Heart right ventricle (tissue), 16 donors: ENCODE results near the gene PDPN. TPM values are rescaled to one million over a fixed set of nuclear protein-coding genes. Genes with fewer than 3 reads are reported as not detected.

Experiments
- ATAC-seq, 8 donors: fragments of 200-7000 bp; cut with Tn5 transposase; one replicate each; pipeline ENCODE4 v1.9.1; 2020; ENCODE audit warnings: mild to moderate bottlenecking in 8 of 8, moderate library complexity in 8 of 8, moderate number of reproducible peaks in 1 of 8
- DNase-seq, 2 donors: peaks; one replicate each; pipeline ENCODE4 v3.0.0-alpha.2; 2020
- H3K27ac ChIP-seq, 10 donors: fragments of 200-600 bp; sonication (generic) in 2 of 10; one replicate each; pipeline versions ENCODE4 v1.5.0 to v1.8.0; 2020 to 2022; ENCODE audit warnings: mild to moderate bottlenecking in 3 of 10
- H3K27me3 ChIP-seq, 7 donors: fragments of 200-600 bp; one replicate each; pipeline ENCODE4 v1.8.0; 2021 to 2022; ENCODE audit warnings: mild to moderate bottlenecking in 2 of 7
- H3K36me3 ChIP-seq, 9 donors: fragments of 200-600 bp; sonication (generic) in 1 of 9; one replicate each; pipeline versions ENCODE4 v1.5.0 to v1.8.0; 2020 to 2022; ENCODE audit warnings: mild to moderate bottlenecking in 2 of 9
- H3K4me1 ChIP-seq, 9 donors: fragments of 200-600 bp; sonication (generic) in 1 of 9; one replicate each; pipeline versions ENCODE4 v1.5.0 to v1.8.0; 2020 to 2022; ENCODE audit warnings: mild to moderate bottlenecking in 4 of 9
- H3K4me3 ChIP-seq, 10 donors: fragments of 200-600 bp; sonication (generic) in 2 of 10; one replicate each; pipeline versions ENCODE4 v1.5.0 to v1.8.0; 2020 to 2022; ENCODE audit warnings: mild to moderate bottlenecking in 7 of 10, moderate library complexity in 2 of 10
- H3K9me3 ChIP-seq, 11 donors: fragments of 200-600 bp in 10 of 11; sonication (generic) in 2 of 11; one replicate each; pipeline versions ENCODE4 v1.5.0 to v1.8.0; 2013 to 2022; ENCODE audit warnings: mild to moderate bottlenecking in 2 of 11, control low read depth in 1 of 11, moderate library complexity in 1 of 11
- CTCF ChIP-seq, 9 donors: fragments of 200-600 bp; sonication (generic) in 2 of 9; IDR thresholded peaks; one replicate each; pipeline versions ENCODE4 v1.5.0 to v1.8.0; 2021 to 2022; ENCODE audit warnings: antibody characterized with exemption in 9 of 9, mild to moderate bottlenecking in 5 of 9, moderate library complexity in 1 of 9
- WGBS, 2 donors: extraction: QIAGEN DNeasy Blood & Tissue Kit; methylation state at CpG; one replicate each; pipeline ENCODE4 v1.1.7; 2013; ENCODE audit warnings: inconsistent platforms in 1 of 2; 5-methylcytosine and 5-hydroxymethylcytosine counted together
- intact Hi-C, 10 donors: fragments of 100-400 bp; cut with DNase I; formaldehyde crosslinking; loops; one replicate each; pipeline versions ENCODE4 v1.11.1 to v1.14.2; 2022
- polyA plus RNA-seq, 2 donors: library from polyadenylated mRNA; stranded (reverse); fragments of 200-250 nt; gene quantifications; one replicate each; pipeline ENCODE4 v1.2.3, GENCODE V29; 2013
- total RNA-seq, 10 donors: library from RNA; stranded (reverse); fragmentation: NEBNext Ultra II Directional in 3 of 10; extraction: Animal tissue kit (Norgen Biotek cat#: 25700) in 3 of 10; gene quantifications; one replicate each; pipeline versions ENCODE4 v1.2.1 to v1.2.4, GENCODE V29; 2021 to 2023
- donor health status: Arrhythmogenic right ventricular cardiomyopathy.
- donor health status: ischemic (EF 13 %, LVEDD 7.1; RV severe dilation, severe dysfunction).
- donor health status: healthy with polysubstance abuse.
- donor health status: DM: no; HTN: yes; CAD: no.
- donor health status: DM: no; HTN: no; CAD: no.
- donor health status: ischemic (EF 25% LVEDD 6.9; RV normal size, moderate dysfunction).
- donor health status: ischemic (EF 25% LVEDD 5.7; RV mildly dilated, moderate dysfunction).
- donor health status: healthy.
- donor health status: DM: yes; HTN: yes; CAD: no.
- donor health status: Ischemic cardiomyopathy.
- donor health status: ischemic (EF 35%, LVEDD 5.7; RV mildly dilated, moderate dysfunction).
- donor health status: nonischemic (EF 11% LVEDD 7.7; RV severe dilation, severe dysfunction).
- donor health status: DM: yes; HTN: yes; CAD: no.
- donor health status: PGD.
- donor health status: ischemic (EF 29% LVEDD 5.4; RV normal size, mild dysfunction).
- donor health status: nonischemic (EF 23%, LVEDD 6.1; RV moderate dilation, normal function).

PDPN gene
- total and polyA plus RNA-seq, 12 donors = 4.4 to 165 (median 27.9) TPM

- H3K4me1 ChIP-seq = peaks cover 0 to 9% (median 0%) of the 10 kb centered on the region in 9 donors
- ATAC-seq = no peak
- no peaks in the 10 kb centered on the region for H3K9me3 ChIP-seq
- H3K27ac ChIP-seq = no peak overlapping the region
- intact Hi-C loops = no loop called here
- no peak overlapping the region for H3K4me3 ChIP-seq
- no peak for TF ChIP-seq CTCF (IDR thresholded peaks at IDR 0.05)
- H3K36me3 ChIP-seq = peaks cover 0 to 29% (median 0%) of the 10 kb centered on the region in 9 donors
- H3K27me3 ChIP-seq = no peaks in the 10 kb centered on the region
- no peak for DNase-seq
- WGBS, 2 donors = 91 to 92% methylated on average over 11 of the region's 11 CpGs
Observed at GRCh38 chr1:13618483-13618882, 34.9 kb downstream of the PDPN start.

DNA sequence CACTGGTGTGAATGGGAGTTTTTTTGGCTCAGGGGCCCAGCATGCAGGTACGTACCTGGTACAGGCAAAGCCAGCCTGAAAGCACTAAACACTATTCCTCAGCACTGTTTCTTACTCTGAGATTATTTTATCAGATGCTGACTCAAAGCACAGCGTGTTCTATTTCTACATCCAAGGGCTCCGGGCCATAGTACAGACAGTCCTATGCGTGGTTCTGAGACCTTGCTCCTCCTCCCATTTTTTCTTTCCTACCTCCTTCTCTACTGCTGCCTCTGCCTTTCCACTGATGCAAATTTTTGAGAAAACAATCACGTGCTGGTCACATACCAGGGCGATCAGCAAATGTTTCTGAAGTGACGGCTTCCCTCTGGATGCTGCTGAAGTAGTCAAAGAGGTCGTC, 36.3 kb downstream of the PDPN start:
- intact Hi-C loops = no loop called here
- 56 to 58% methylated on average over 8 of the region's 8 CpGs for WGBS, 2 donors
- Histone ChIP-seq H3K27me3 (no peaks in the 10 kb centered on the region), H3K36me3 (peaks cover 0 to 16% (median 0%) of the 10 kb centered on the region in 9 donors), H3K9me3 (no peaks in the 10 kb centered on the region), H3K4me3 (no peak overlapping the region), H3K4me1 (peaks cover 0 to 9% (median 0%) of the 10 kb centered on the region in 9 donors), H3K27ac (no peak overlapping the region)
- ATAC-seq (peak in 2 of 8 donors; percentile 52 to 61), DNase-seq (no peak)
- TF ChIP-seq CTCF (IDR thresholded peaks at IDR 0.05) = no peak

DNA sequence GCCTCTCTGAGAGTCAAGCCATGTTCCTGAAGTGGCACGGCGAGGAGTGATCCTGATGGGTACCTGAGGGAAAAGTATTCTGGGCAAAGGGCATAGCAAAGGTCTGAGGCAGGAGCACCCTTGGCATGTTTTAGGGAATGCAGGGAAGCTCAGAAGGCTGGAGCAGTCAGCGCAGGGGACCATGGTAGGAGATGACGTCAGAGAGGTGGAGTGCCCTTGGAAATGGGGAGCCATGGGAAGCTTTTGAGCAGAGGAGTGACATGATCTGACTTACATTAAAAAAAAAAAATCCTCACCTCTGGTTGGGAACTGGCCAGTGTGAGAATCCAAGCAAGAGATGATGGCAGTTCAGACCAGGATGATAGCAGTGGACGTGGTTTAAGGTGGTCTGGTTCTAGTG, 37.2 kb downstream of the PDPN start:
- Histone ChIP-seq H3K27me3 (no peaks in the 10 kb centered on the region), H3K4me3 (no peak overlapping the region), H3K9me3 (no peaks in the 10 kb centered on the region), H3K27ac (no peak overlapping the region), H3K4me1 (peaks cover 0 to 9% (median 0%) of the 10 kb centered on the region in 9 donors), H3K36me3 (peaks cover 0 to 9% (median 0%) of the 10 kb centered on the region in 9 donors)
- DNase-seq (no peak), ATAC-seq (no peak)
- WGBS, 2 donors = 84 to 93% methylated on average over 5 of the region's 5 CpGs
- no peak for TF ChIP-seq CTCF (IDR thresholded peaks at IDR 0.05)
- intact Hi-C loops = no loop called here

DNA sequence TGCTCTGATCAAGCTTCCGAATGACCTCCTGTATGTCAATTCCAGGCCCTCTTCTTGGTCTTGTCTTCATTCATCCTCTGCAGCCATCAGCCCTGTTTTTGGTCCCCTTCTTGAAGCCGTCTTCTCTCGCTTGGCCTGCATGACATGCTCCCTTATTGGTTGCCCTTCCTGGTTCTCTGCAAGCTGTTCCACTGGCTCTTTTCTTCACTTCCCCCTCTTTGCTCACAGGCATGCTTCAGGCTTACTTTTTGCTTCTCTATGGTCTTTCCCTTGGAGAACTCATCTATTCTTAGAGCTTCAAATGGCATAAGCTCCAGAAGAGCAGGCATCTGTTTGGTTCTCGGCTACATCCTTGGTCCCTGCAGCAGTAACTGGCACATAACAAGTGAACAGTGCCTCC, 38.8 kb downstream of the PDPN start:
- Histone ChIP-seq H3K27ac (no peak overlapping the region), H3K4me1 (peaks cover 0 to 9% (median 0%) of the 10 kb centered on the region in 9 donors), H3K27me3 (no peaks in the 10 kb centered on the region), H3K36me3 (no peaks in the 10 kb centered on the region), H3K4me3 (no peak overlapping the region), H3K9me3 (no peaks in the 10 kb centered on the region)
- DNase-seq (no peak), ATAC-seq (no peak)
- WGBS, 2 donors = 90 to 98% methylated on average over 4 of the region's 4 CpGs
- no peak for TF ChIP-seq CTCF (IDR thresholded peaks at IDR 0.05)
- intact Hi-C loops = no loop called here
